Urothelium cell line (cell line): Measurements from ENCODE around the gene LHX3.

ENCODE experiments used
- DNase-seq: peaks from one replicate; pipeline ENCODE4 v3.0.0; 2011; ENCODE audit warnings: low spot score, mixed read lengths
- FAIRE-seq: peaks from 2 replicates; lab custom pipeline; 2011; peaks lifted over from hg19 to GRCh38; lab: Jason Lieb, UNC

LHX3 gene

GRCh38 chr9:136209786-136210185, 4.9 kb upstream of the LHX3 start:
- no peak for DNase-seq
- FAIRE-seq: no peak

DNA sequence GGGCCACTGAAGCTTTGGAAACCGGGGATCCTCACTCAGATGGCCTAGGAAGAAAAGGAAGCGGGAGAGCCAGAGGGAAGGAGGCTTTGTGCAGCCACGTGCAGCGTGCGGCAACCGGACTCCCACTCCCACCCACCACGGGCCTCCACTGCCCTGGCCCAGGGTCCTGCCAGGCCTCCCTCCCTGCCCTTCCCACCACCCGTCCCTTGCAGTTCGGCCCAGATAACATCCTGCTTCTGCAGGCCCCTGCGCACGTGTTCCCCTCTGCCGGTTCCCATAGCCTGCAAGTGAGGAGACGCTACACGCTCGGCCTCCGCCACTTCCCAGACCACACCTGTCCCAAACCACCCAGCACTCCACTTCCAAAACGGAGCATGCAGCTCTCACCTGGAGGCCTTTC, 4.3 kb upstream of the LHX3 start:
- no peak for FAIRE-seq
- no peak for DNase-seq

DNA sequence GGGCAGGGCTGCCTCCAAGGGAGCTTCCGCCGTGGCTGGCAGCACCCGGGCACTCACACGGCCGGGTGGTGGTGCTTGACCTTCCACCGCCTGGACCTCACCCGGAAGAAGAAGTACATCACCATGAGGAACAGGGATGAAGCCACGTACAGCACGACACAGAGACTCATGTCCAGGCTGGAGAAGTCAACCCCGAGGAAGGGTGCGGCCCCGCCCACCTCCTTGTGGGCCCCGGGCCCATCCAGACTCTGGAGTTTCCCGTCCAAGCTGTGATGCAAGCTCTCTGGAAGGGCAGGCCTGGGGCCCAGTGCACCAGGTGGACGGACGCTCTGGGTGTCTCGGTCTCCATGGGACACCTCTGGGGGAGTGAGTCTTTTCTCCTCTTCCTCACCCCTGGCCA, 3.7 kb upstream of the LHX3 start:
- FAIRE-seq: no peak
- no peak for DNase-seq

- DNase-seq (no peak), FAIRE-seq (no peak)
Measured at GRCh38 chr9:136207616-136208015, 2.7 kb upstream of the LHX3 start.

- no peak for DNase-seq
- FAIRE-seq: no peak
Measured at GRCh38 chr9:136206602-136207275, 1.8 kb upstream of the LHX3 start.

DNA sequence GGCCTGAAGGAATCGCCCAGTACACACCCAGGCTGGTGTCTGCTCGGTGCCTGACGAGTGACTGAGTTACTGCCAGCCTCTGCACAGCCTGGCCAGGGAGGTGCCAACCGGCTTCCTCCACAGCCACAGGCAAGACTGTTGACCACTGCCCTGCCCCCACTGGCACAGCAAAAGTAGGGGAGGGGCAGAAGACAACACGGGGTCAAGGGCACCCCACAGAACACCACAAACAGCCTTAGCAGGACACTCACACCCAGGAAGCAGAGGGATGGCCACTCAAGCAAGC, 722 bp upstream of the LHX3 start:
- FAIRE-seq: no peak
- DNase-seq: no peak

- no peak for FAIRE-seq
- no peak for DNase-seq
Measured at GRCh38 chr9:136204145-136204805, 653 bp downstream of the LHX3 start.

DNA sequence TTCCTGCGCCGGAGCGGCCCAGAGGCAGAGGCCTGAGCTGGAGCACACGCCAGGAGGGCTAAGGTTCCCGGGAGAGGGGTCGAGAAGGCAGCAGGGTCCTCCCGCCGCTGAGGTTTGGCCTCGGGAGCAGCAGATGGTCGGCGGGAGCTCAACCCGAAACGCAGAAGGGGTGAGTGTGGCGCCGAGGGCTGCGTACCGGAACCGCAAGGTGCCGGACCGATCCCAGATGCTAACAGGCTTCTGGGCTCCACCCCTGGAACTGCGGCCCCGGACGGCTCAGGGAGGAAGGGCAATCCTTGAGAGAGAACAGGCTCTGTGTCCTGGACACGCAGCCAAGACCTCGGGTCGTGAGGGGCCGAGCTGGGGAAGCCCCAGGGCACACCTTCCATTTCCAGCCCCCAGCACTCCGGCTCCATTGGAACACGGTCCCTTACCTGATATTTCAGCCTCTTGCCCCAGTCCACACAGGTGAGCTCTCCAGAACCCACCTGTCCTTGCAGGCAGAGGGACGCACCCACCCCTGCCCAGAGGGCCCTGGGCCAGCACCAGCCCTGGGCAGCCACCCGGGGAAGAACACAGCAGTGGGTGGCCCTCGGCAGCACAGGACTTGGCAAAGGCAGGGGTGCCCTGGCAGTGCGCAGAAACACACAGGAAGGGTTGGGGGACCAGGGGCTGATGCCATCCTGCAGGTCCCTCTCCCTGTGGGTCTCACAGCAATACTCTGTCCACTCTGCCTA, 1.4 kb downstream of the LHX3 start:
- FAIRE-seq (no peak), DNase-seq (no peak)

DNA sequence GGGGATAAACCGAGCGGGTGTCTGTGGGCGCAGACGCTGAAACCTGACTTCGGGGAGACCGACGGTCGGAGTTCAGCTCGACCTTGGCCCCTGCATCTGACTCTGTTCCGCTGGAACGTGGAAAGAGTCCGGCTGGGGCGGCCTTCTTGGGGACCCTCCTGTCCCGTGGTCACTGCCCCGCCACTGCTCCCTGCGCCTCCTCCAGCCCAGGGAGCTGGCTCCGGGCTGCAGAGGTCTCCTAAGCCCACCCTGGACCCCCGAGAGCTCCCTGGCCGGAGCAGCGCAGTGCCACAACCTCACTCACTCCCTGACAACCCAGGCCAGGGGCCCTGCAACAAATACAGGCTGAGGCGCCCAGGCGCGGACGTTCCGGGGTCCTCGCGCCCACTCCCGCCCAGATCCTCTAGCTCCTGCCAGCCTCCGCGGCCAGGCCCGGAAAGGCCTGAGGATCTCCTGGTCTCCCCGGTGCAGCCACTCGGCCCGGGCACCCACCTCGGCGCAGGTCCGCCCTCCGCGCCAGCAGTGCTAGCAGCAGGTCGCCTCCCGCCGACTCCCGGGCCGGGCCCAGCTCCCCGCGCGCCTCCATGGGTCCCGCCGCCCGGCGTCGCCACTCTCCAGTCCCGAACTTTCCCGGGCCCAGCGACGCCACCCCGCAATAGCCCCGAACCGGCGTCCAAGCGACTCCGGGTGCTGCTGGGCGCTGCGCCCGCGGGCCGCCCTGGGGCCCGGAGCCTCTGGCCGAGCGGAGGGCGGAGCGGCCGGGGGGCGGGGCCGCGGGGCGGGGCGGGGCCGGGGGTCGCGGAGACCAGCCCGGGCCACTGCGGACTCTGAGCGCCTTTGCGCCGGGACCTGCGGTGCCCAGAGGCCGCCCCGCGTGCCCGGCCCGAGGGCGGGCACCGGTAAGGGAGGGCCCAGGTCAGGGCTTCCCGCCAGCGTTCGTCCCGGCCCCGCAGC, 2.2 kb downstream of the LHX3 start:
- DNase-seq (no peak), FAIRE-seq (no peak)

DNA sequence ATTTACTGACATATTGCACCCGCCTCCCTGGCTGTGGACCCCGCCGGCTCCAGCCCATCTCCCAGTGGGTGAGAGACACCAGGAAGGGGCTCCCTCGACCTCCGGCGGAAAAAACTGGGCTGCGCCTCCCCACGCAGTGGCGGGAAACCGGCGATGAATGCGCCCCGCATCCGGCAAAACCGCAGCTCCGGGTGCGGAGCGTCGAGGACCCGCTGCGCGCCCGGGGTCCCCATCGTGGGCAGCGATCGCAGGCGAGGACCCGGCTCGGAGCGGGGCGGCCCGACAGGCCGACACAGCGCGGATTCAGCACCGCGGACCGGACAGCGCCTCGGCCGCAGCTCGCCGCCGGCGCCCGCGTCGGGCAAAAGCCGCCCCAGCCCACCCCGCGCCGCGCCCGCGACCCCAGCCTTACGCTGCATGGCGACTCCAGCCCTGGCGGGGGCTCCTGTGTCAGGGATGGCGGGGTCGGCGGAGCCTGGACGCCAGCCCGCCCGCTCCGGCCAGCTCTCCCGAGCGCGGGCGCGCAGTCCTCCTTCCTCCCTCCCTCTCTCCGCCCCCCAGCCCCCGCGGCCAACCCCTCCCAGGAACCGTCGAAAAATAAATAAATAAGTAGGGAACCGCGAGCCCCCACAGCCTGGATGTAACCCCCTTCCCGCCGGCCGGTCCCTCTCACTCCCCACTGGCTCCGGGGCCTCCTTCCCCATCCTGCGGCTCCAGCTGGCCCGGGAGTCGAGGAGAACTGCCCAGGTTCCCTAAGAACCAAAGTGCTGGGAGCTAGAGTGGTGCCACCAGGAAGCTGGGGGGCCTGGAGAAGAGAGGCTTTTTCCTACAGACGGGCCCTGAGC, 3.1 kb downstream of the LHX3 start:
- DNase-seq: peak; percentile 69
- no peak for FAIRE-seq

GRCh38 chr9:136201174-136201573, 3.8 kb downstream of the LHX3 start:
- DNase-seq (no peak), FAIRE-seq (no peak)

GRCh38 chr9:136200424-136200823, 4.5 kb downstream of the LHX3 start:
- FAIRE-seq (no peak), DNase-seq (no peak)

DNA sequence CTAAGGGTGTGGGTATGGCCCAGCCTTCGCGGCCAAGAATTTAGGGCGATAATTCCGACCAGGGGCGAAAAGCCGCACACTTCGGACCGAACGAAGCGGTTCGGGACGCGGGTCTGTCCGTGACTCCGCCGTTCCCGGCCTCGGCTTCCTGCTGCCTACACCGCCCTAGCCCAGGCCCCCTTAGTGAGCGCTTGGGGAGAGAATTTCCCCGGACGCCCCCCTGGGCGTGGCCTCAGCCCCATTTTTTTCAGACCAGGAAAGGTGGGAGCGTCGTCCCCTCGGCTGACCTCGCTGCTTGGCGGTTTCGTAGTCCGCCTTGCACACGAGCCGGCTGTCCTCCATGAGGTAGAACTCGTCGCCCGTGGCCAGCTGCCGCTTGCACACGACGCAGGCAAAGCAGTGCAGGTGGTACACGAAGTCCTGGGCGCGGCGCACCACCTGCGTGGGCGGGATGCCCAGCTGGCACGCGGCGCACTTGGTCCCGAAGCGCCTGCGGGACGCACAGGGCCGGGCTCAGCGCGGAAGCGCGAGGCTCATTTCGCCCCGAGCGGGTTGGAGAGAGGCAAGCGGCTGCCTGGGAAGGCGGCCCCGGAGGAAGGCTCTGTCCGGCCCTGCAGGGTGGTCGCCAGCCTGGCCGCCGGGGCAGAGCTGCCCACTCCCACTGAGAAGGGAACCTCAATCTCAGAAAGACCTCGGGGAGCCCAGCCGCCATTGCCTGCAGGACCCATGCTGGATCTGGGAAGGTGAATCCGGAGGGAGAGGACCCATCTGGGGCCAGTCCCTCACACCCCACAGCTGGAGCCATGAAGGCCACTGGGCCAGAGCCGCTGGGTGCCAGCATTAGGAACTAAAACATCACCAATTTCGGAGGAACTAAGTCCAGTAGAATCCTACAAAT, 5.3 kb downstream of the LHX3 start:
- no peak for FAIRE-seq
- no peak for DNase-seq

GRCh38 chr9:136198605-136199083, 6.3 kb downstream of the LHX3 start:
- DNase-seq (no peak), FAIRE-seq (no peak)

DNA sequence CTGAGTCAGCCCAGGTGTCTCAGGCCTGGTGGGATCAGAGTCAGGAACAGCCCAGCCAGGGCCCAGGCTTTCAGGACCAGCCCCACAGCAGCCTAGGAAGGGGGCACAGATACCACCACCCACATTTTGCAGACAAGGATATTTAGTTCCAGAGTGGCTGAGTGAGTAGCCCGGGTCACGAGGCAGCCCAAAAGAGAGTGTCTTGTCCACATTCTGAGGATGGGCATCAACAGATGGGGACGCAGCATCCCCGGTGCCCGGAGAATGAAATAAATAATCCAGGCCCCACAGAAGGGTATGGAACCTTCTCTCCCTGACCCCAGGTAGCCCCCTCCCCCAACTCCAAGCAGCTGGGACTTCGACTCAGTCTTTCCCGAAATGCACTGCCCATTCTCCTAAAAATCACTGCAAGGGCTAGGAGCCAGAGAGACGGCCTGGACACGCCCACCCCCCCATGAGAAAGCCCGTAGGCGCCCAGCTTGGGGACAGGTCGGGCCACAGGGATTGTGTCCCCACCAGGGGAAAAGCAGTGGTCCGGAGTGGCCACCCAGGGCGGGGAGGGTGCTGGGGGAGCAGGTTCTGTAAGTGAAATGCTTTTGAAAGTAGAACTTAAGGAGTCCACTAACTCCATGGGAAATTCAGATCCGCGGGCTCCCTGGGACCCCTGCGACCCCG, 6.9 kb downstream of the LHX3 start:
- DNase-seq: no peak

DNA sequence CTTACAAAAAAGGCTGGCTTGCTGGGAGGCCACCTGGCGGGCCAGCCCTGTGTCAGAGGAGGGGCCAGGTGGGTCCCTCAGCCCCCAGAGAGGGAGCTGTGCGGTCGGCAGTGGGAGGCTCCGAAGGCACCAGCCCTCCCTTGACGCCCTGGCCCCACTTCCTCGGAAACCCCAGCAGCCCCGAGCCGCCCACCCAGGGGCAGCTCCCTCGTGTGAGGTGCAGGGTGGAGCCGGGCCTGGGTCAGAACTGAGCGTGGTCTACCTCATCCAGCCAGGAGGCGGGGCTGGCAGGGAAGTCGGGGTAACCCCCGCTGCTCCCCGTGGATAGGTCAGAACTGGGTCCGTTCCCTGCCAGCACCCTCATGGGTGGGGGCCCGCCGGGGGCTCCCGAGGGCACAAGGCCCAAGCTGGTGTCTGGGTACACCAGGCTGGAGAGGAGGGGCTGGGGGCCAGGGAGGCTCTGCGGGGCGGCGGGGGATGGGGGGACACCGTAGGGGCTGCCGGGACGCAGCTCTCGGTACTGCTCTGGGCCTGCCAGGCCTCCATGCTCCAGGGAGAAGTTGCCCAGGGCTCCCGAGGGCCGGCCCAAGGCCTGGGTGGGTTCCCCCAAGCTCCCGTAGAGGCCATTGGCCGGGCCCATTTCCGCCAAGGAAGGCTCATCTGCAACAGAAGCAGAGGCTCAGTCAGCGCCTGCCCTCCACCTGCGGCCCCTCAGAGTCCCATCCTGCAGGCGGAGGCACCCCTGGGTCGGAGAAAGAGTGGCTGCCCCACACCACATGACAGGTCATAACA, 7.6 kb downstream of the LHX3 start:
- FAIRE-seq (no peak), DNase-seq (no peak)

More for the DNA sequence above, 6.9 kb downstream of the LHX3 start:
- FAIRE-seq: no peak

DNA sequence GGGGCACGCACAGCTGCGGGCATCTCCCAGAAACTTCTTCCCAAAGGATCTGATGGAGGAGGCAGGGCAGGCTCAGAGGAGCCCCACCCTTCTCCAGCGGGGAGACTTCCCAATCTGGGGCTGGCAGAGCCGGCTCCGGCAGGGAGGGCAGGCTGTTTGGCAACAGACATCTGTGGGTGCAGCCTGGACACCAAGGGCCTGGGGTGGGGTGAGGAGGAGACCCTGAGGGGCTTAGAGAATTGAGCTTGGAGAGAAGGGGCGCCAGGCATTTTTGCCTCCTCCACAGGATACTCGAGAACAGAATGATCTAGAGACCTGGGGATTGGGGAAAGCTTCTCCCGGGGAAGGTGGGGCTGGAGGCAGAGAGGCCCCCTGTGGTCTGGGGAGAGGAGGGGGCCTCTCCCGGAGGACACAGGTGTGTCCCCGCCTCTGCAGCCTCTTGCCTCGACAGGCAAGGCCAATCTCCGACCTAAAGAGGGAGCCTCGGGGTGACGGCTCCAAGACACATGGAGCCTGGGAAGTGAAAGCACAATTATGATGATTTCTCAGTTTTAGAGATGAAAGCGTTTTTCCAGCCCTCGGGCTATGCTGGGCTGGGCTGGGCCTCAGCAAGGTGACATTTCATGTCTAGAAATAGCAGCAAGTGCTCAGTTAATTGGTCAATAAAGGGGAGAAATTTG, 8.4 kb downstream of the LHX3 start:
- DNase-seq: no peak
- no peak for FAIRE-seq
